GM06990 (cell line): Measurements from ENCODE around the gene CAPN1.

Experiments
- DNase-seq: peaks from one replicate; pipeline ENCODE4 v3.0.0-alpha.2; 2011; ENCODE audit not compliant: insufficient read length; ENCODE audit errors: extremely low read depth
- H3K27me3 ChIP-seq: replicated peaks from 2 replicates; pipeline ENCODE4 v1.6.0; 2011; ENCODE audit warnings: low read length; ENCODE audit not compliant: control insufficient read depth, insufficient read depth
- H3K36me3 ChIP-seq: 2 replicates; pipeline ENCODE4 v1.5.1; 2011; ENCODE audit warnings: low read length; ENCODE audit not compliant: control insufficient read depth, insufficient read depth
- H3K4me3 ChIP-seq: replicated peaks from 2 replicates; pipeline ENCODE4 v1.5.1; 2011; ENCODE audit warnings: low read depth, mild to moderate bottlenecking, control low read depth, low read length
- TF ChIP-seq, protein P1 (sequence below): IDR thresholded peaks from 2 replicates; pipeline ENCODE4 v1.5.1; 2011; ENCODE audit warnings: low read length, control low read depth, mild to moderate bottlenecking, inconsistent platforms; ENCODE audit not compliant: insufficient read depth, poor library complexity, severe bottlenecking

Gene CAPN1

DNA sequence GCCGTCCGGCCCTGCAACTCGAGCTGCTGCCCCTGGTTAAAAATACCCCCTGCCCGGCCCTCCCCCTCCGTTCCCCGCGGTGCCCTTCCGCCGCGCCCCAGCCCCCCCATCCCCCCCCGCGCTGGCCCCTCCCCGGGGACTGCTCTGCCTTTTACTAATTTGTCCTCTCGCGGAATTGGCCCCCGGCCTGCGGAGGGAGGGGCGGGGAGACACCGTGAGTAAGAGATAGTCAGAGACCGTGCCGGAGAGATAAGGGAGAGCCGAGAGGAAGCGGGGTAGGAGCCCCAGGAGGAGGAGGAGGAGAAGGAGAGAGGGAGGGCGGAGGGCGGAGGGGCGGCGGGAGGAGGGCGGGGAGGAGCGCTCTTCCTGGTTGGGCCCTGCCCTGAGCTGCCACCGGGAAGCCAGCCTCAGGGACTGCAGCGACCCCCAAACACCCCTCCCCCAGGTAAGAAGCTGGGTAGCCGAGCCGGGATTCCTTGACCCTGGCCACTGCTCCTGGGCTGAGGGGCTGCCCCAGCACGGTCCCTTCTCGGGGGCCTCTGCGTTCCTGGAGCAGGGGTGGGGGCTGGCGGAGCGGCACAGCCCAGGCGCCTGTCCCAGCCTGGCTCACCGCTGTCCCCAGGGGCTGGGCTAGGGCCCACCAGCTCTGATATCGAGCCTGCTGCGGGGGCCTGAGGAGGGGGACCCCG, at the start of gene CAPN1:
TSS of gene CAPN1 (plus strand) at position 360 of the 689 bp plus-strand sequence. CDS start 774 bp downstream, outside the sequence.
- Histone ChIP-seq H3K36me3 (peaks cover 18% of the 10 kb centered on the region), H3K27me3 (no peaks in the 10 kb centered on the region), H3K4me3 (peak within 1 kb of the TSS; percentile 97)
- peak; percentile 83 for DNase-seq
- TF ChIP-seq, protein P1, sequence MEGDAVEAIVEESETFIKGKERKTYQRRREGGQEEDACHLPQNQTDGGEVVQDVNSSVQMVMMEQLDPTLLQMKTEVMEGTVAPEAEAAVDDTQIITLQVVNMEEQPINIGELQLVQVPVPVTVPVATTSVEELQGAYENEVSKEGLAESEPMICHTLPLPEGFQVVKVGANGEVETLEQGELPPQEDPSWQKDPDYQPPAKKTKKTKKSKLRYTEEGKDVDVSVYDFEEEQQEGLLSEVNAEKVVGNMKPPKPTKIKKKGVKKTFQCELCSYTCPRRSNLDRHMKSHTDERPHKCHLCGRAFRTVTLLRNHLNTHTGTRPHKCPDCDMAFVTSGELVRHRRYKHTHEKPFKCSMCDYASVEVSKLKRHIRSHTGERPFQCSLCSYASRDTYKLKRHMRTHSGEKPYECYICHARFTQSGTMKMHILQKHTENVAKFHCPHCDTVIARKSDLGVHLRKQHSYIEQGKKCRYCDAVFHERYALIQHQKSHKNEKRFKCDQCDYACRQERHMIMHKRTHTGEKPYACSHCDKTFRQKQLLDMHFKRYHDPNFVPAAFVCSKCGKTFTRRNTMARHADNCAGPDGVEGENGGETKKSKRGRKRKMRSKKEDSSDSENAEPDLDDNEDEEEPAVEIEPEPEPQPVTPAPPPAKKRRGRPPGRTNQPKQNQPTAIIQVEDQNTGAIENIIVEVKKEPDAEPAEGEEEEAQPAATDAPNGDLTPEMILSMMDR: no peak

GRCh38 chr11:65132238-65132987, 49.3 kb upstream of the CAPN1 start:
- H3K4me3 ChIP-seq: peak overlapping the region; percentile 97
- peak; percentile 70 for DNase-seq
- TF ChIP-seq, protein P1: no peak
- H3K36me3 ChIP-seq: peaks cover 43% of the 10 kb centered on the region
- H3K27me3 ChIP-seq: no peaks in the 10 kb centered on the region

DNA sequence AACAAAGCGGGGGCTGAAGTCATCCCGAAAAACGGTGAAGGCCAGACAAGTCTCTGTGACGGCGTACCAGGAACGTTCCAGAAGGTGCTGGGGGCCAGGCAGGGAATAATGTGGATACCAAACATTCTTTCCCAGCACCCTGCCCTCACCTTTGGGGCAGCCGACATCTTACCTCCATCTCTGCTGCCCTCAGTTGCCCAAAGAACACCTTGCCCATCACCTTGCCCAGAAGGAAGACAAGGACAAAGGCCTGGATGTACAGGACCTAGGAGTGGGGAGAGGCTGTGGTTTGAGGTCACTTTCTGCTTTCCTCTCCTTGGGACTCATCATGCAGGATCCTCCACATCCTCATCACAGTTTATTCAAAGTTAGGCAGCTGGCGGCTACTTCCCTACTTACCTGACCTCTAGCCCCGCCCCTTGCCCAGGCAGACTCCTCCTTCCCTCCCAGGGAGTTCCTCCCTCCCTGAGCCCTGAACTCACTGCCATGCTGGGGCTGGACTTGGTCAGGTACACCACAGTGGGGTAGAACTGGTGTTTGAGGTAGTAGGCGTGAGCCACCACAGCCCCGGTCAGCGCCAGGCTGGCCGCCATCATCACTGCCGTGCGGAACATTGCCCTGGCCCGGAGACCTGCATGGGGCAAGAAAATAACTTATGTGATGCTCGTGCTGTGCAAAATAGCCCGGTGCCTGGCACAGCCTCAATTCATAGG, 48.6 kb upstream of the CAPN1 start:
- TF ChIP-seq, protein P1: no peak
- Histone ChIP-seq H3K4me3 (peak overlapping the region; percentile 97), H3K36me3 (peaks cover 36% of the 10 kb centered on the region), H3K27me3 (no peaks in the 10 kb centered on the region)
- peak; percentile 66 for DNase-seq

- TF ChIP-seq, protein P1: no peak
- Histone ChIP-seq H3K36me3 (peaks cover 32% of the 10 kb centered on the region), H3K27me3 (no peaks in the 10 kb centered on the region), H3K4me3 (peak overlapping the region; percentile 97)
- no peak for DNase-seq
Measured at GRCh38 chr11:65133724-65134123, 48.0 kb upstream of the CAPN1 start.

DNA sequence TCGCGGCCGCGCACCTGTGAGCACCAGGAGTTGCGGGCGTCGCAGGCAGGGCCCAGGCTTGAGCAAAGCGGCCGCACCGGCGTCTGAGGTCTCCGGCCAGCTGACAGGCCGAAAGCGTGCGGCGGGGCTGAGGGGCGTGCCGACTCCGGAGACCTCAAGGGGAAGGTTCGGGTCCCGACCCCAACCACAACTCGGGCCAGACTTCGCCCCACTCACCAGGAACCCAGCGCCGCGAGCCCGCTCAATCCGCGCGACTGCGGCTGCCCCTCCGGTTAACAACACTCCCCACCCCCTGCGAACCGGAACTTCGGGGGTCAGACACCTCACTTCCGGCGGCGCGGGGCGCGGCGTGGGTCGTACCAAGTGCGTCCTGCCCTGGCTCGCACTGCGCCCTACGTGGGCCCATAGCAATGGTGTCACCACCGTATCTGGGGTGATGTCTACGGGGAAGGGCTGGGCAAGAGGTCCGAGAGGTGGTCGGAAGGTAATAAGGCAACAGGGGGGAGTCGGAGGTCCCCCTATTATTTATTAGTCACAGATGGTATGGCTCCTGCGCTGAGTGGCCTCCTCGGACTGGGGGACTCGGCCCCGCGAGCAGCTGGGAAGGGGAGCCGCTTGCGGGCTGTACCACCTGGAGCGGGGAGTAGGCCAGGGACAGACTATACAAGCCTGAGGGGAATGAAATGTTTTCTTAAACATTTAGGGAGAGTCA, 47.3 kb upstream of the CAPN1 start, which contains the start of gene SYVN1:
TSS of gene SYVN1 (minus strand) at position 280 of the 712 bp plus-strand sequence. CDS start 918 bp downstream, outside the sequence.
- peak; percentile 95 for DNase-seq
- Histone ChIP-seq H3K4me3 (peak within 1 kb of the TSS; percentile 97), H3K27me3 (no peaks in the 10 kb centered on the region), H3K36me3 (peaks cover 27% of the 10 kb centered on the region)
- TF ChIP-seq, protein P1: no peak
